A204.1 (cell line): ENCODE data around the gene TMEM132A.

ENCODE experiments used
- FAIRE-seq: peaks from 2 replicates; lab custom pipeline; 2012; peaks lifted over from hg19 to GRCh38; lab: Jason Lieb, UNC

Gene TMEM132A

DNA sequence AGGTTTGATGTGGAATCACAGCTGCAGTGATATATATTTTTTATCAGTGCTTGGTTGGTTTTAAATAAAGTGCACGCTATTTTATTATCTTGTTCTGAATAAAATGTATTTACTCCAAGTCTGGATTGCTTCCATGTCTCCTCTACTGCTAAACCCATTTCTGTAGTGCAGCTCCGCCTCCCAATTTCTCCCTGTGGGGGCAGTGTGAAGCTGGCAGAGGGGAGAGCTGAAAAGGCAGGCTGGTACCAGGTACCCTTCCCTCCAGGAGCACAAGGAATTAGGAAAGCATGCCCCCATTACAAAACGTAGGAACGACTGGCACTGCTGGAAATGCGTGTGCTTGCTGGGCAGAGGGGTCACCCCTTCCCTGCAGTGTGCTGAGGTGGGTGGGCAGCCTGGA, 934 bp upstream of the TMEM132A start:
- no peak for FAIRE-seq

DNA sequence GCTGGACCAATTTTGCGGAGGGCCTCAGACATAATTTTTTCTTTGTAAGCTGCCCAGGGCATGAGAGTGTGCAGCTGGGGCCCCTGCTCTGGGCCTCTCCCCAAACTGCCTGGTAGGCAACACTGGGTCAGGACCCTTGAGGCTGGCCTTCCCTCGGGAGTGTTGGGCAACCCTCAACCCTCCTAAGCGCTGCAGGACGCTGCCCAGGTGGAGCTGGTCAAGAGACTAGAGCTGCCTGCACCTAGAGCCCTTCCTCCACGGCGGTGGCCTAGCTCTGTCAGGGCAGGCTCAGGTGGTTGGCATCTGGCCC, 505 bp upstream of the TMEM132A start:
- no peak for FAIRE-seq

DNA sequence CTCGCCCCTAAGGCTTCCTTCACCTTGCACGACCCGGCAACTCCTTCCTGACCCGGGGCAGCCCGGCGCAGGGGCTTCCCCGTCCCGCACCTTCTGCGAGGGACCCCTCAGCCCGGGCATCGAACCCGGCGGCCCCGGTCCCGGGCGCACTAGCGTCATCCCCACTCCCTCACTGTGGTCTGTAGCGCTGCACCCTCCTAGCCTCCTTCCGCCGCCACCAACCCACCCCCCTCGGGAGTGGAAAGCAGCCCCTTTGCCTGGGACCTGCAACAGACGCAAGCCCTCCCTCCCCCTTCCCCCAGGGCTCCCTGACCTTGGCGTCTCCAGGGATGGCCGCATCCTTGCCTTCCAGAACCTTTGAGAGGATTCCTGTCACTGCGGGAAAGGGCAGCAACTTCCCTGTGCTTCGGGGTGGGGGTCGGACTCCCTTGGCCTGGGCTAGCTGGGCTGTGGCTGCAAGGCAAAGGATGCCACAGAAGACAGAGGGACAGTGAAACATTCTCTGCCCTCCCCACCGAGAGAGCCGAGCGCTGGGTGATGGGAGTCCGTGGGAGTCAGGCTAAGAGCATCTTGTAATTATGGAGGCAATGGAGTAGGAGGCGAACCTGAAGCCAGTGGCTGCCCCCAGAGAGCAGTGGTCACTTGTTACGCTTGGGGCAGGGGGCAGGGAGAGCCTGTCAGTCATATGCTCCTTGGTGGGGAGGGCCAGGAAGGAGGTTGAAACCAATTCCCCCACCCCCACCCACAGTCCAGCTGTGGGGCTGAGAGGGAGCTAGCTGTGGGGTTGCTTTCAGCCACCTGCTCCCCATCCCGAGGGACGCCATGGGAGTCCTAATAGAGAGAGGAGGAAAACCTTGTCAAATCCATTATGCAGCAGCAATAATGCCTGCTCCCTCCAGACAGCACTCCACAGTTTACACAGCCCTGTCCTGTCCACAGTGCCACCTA, 920 bp downstream of the TMEM132A start:
- no peak for FAIRE-seq

DNA sequence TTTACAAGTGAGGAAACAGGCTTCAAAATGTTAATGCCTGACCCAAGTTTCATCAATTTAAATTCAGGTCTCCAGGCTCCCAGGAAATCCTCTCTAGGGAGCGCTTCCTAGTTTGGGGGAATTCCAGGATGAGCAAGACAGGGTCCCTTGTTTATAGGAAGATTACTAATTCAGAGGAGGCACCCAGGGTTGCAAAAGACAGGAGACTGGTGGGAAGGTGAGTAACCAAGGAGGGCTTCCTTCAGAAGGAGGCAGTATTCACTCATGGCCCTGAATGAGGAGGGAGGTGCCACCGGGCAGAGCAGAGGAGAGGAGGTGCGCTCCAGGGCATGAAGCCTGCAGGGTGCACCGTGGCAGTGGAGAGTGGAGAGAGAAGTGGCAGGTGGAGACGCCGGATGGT, 1.6 kb downstream of the TMEM132A start:
- FAIRE-seq: no peak

DNA sequence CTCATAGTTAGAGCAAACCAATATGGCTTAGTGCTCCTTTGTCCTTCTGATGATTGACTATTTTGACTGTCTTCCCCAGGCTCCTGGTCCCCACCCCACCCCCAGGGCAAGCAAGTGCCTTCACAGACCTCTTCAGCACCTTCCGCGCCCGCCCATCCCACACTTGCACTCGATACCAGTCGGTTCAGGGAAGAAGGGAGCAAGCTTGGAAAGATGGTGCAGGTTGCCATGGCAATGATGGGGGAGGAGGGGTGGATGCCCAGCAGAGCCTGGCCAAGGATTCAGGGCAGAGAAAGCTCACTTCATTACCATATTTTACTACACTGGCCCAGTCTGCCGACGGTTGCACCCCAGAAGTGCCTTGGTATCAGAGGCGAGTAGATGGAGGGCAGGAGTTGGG, 2.2 kb downstream of the TMEM132A start:
- FAIRE-seq: no peak

DNA sequence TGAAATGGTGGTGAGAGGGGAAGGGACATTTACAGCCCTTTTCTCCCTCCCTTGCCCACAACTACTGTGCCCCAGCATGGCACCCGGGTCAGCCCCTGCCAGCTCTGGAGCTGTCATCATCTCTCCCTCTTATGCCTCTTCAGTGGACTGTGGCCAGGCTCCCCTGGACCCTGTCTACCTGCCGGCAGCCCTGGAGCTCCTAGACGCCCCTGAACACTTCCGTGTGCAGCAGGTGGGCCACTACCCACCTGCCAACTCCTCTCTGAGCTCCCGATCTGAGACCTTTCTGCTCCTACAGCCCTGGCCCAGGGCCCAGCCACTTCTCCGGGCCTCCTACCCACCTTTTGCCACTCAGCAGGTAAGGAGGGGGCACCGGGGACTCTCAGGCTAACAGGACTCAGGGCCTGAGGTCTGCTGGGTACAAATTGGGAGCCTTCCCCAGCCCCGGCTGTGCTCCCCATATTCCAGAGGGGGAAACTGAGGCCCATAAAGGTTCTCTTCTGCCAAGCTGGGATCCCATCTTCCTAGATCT, 2.9 kb downstream of the TMEM132A start:
- FAIRE-seq: no peak

DNA sequence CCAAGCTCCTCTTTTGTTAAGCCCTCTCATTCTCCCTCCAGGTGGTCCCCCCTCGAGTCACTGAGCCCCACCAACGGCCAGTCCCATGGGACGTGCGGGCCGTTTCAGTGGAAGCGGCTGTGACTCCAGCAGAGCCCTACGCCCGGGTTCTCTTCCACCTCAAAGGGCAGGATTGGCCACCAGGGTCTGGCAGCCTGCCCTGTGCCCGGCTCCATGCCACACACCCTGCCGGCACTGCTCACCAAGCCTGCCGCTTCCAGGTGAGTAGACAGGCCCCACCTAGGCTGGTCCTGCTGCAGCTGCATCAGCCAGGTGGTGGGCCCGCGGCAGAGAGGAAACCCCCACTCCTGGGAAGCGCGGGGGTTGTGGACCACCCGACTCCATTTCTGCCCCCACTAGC, 3.3 kb downstream of the TMEM132A start:
- no peak for FAIRE-seq

DNA sequence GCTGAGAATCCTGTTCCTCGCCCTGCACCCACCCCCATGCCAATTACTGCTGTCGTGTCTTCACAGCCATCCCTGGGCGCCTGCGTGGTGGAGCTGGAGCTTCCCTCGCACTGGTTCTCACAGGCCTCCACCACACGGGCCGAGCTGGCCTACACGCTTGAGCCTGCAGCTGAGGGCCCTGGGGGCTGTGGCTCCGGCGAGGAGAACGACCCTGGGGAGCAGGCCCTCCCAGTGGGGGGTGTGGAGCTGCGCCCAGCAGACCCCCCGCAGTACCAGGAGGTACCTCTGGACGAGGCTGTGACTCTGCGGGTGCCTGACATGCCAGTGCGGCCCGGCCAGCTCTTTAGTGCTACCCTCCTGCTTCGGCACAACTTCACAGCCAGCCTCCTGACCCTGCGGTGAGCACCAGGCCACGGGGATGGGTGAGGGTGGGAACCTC, 4.3 kb downstream of the TMEM132A start:
- FAIRE-seq: no peak

DNA sequence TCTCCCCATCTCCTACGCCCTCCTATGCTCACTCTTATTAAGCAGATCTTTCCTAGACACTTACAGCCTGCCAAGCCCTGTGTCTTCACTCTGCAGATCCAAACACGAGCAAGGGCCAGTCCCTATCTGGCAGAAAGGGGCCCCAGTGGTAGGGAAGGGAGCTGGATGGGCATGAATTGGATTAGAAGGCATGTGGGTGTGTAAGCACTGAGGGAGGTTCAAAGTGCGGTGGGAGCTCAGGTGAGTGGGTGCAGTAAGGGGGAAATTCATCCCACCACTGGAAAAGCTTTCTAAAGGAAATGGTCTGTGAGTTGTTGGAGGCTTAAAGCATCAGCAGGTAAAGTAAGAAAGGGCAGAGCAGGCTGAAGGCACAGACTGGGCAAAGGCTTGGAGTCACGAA, 5.5 kb downstream of the TMEM132A start:
- no peak for FAIRE-seq

DNA sequence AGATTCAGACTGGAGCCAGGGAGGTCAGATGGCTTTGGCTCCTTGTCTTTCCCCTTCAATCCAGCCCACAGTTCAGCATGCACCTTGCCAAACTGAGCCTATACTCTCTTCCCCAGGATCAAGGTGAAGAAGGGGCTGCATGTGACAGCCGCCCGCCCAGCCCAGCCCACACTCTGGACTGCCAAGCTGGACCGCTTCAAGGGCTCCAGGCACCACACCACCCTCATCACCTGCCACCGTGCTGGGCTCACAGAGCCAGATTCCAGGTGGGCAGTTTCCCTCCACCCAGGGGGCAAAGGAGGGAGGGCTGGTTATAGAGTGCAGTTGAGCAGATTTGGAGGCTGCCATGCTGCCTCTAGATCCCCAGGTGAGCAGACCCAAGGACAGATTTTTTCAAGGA, 6.1 kb downstream of the TMEM132A start:
- FAIRE-seq: no peak

DNA sequence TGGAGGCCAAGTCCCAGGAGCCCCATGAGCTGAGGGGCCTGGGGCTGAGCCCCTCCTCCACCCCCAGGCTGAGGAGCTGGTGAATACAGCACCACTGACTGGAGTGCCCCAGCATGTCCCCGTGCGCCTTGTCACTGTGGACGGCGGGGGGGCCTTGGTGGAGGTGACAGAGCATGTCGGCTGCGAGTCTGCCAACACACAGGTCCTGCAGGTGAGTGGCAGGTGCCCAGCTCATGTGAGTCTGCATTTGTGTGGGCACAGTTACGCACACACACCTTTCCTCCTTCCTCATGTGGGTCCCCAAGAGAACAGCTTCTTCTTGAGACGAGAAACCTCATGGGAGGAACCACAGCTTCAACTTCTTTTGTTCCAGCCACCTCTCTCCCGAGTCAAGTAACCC, 7.7 kb downstream of the TMEM132A start:
- no peak for FAIRE-seq

DNA sequence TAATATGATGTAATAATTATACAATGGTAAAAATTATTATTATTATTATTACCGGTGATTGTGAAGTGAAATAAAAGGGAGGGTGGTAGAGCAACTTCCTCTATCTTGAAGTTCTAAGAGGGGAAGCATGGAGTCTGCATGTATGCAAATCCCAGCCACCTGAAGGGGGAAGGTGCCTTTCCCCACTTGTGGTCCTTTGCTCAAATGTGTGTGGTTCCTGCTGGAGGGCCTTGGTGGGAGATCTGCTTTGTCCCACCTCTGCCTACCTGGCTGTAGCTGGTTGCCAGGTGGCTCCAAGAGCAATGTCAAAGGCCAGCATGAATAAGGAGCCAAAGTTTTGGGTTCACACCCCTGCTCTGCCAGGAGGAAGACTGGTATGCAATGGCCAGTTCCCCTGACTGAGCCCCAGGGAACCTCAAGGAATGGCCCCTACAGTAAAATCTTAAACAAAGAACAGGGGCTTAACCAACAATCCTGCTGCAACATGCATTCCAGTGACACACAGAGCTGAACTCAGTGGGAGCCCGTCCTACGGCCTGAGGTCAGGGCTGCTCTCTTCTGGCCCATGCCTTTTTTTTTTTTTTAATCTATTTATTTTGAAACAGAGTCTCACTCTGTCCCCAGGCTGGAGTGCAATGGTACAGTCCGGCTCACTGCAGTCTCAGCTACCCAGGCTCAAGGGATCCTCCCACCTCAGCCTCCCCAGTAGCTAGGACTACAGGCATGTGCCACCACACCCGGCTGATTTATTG, 8.5 kb downstream of the TMEM132A start:
- no peak for FAIRE-seq

DNA sequence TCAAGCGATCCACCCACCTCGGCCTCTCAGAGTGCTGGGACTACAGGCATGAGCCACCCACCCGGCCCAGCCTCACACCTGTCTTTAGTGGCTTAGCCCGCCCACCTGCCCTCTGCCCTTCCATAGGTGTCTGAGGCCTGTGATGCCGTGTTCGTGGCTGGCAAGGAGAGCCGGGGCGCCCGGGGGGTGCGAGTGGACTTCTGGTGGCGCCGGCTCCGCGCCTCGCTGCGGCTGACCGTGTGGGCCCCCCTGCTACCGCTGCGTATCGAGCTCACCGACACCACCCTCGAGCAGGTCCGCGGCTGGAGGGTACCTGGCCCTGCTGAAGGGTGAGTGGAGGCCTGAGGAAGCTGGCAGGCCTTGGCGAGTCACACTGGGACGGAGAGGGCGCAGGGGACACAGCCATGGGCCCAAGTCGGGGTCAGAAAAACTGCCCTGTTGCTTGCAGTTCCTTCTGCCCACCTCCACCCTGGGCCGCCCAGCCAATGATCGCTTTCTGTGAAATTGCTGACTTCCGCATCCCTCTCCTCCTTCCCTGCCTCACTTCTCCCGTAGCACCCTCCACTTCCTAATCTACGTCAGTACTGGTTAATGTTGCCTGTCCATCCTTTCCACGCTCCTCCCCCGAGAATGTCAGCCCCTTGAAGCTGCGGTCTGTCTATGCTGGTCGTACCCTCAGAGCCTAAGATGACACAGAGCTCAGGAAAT, 9.3 kb downstream of the TMEM132A start:
- no peak for FAIRE-seq

DNA sequence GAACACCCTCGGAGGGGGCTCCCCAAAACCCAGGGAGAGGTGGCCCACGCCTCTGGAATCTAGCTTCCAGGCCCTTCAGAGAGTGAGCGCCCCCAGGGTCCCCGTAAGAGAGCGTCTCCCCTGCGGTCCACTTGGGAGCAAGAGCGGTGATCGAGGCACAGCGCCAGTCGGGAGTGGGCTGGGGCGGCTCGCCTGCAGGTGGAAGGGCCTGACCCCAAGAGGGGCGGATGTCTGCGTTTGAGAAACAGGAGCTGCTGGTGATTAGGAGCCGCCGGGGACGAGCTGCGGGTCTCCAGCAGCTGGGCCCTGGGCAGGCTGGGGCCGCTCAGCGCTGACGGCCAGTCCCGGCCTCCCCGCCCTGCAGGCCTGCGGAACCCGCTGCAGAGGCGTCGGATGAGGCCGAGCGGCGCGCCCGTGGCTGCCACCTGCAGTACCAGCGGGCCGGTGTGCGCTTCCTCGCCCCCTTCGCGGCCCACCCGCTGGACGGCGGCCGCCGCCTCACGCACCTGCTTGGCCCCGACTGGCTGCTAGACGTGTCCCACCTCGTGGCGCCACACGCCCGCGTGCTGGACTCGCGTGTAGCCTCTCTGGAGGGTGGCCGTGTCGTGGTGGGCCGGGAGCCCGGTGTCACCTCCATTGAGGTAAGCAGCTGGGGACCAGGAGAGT, 10.0 kb downstream of the TMEM132A start:
- no peak for FAIRE-seq

DNA sequence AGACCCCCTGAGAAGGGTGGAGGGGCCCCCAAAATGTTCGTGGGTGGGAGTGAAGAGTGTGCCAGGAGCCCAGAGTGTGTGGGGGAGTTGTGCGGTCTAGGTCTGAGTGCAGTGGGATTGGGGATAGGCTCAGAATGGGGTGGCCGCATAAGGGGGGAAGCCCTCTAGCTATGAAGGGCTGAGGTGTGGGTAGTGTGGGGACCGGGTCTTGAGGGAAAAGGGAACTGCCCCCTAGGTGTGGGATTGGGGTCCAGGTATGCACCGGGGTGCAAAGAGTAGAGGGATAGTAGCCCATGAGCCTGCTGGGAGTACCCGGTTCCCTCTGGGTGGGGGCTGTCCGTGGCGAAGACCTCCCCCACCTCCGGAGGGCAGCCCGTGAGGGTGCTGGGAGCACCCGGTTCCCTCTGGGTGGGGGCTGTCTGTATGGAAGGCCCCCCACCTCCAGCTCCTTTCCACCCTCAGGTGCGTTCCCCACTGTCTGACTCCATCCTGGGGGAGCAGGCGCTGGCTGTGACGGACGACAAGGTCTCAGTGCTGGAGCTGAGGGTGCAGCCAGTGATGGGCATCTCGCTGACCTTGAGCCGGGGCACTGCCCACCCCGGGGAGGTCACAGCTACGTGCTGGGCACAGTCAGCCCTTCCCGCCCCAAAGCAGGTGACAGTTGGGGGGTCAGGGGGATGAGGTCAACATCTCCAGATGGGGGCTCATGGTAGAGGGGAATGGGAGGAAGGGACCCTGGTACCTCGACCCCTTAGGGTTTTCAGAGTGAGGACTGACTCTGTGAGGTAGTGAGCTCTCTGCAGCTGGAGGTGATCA, 10.7 kb downstream of the TMEM132A start:
- no peak for FAIRE-seq

DNA sequence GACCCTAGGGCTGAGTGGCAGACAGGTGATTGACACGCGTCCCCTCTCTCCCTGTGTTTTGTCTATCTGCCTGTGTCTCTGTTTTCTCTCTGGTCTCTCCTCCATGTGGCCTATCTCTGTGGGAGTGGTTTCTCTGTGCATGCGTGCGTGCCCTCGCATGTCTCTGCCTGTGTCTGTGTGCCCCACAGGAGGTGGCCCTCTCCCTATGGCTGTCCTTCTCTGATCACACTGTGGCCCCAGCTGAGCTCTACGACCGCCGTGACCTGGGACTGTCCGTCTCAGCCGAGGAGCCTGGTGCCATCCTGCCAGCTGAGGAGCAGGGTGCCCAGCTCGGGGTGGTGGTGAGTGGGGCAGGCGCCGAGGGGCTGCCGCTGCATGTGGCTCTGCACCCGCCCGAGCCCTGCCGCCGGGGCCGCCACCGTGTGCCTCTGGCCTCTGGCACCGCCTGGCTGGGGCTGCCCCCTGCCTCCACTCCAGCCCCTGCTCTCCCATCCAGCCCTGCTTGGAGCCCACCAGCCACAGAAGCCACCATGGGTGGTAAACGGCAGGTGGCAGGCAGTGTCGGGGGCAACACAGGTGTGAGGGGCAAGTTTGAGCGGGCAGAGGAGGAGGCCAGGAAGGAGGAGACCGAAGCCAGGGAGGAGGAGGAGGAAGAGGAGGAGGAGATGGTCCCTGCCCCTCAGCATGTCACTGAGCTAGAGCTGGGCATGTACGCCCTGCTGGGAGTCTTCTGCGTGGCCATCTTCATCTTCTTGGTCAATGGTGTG, 11.6 kb downstream of the TMEM132A start:
- FAIRE-seq: no peak

DNA sequence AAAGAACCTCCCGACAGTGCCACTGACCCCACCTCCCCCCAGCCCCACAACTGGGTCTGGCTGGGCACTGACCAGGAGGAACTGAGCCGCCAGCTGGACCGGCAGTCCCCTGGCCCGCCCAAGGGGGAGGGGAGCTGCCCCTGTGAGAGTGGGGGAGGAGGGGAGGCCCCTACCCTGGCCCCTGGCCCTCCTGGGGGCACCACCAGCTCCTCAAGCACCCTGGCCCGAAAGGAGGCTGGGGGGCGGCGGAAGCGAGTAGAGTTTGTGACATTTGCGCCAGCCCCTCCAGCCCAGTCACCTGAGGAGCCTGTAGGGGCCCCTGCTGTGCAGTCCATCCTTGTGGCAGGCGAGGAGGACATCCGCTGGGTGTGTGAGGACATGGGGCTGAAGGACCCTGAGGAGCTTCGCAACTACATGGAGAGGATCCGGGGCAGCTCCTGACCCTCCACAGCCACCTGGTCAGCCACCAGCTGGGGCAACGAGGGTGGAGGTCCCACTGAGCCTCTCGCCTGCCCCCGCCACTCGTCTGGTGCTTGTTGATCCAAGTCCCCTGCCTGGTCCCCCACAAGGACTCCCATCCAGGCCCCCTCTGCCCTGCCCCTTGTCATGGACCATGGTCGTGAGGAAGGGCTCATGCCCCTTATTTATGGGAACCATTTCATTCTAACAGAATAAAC, 12.3 kb downstream of the TMEM132A start:
- FAIRE-seq: no peak

DNA sequence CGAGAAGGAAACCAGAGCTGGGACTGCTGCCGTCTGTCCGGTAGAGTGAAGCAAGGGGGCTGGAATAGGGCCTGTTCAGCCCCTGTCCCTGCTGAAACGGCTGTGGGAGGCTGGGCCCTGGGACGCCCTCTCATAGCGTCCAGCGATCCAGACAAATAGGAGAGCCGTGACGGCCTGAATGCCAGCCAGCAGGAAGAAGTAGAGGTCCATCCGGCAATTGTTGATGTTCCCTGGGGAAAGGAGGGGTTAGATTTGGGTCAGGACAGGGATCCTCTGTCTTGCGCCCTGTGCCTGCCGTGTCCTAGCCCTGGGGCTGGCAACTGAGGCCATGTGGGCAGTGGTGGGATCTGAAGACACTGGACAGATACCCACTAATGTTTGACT, 12.9 kb downstream of the TMEM132A start:
- FAIRE-seq: no peak

DNA sequence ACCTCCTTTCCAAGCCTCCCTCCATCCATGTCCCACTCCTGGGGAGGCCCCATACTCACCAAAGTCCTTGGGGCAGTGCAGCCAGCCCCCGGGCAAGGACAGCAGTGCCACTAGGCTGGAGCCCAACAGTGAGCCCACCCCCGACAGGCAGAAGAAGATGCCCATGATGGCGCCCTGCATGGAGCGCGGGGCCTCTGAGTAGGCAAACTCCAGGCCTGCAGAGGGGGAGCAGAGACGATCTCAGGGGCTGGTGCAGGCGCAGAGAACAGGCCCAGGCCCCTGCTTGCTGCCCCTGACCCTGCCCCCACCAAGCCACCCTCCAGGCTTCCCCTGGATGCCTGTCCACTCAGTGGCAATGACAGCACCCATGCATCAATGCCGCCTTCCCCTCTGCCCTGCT, 13.6 kb downstream of the TMEM132A start:
- FAIRE-seq: no peak

DNA sequence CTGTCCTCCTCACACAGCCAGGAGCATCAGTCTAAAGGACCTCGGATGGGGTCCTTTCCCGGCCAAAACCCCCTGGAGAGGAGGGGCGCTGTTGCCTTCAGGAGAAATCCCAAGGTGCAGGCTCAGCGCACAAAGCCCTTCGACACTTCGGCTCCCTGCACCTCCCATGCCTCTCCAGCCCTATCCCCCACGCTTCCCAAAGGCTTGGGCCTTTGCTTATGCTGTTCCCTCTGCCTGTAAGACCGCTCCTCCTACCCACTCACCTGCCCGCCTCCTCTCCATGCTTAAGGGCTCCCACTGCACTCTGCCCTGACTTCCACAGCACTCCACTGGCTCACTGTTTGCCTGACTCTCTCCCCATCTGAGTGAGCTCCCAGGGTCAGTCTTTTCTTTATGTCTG, 14.2 kb downstream of the TMEM132A start:
- no peak for FAIRE-seq
